SU-DHL-6 (cell line): ENCODE measurements around the gene LDLRAD3.

Experiments
- H2AFZ ChIP-seq: fragments of 200-600 bp; sonication (generic); 2 replicates; pipeline ENCODE4 v1.6.1; 2014; ENCODE audit warnings: low read depth, mild to moderate bottlenecking, moderate library complexity, mixed read lengths, antibody characterized with exemption, low read length; ENCODE audit not compliant: severe bottlenecking
- H3F3A ChIP-seq: fragments of 200-600 bp; shearing (Covaris generic); 2 replicates; pipeline ENCODE4 v1.6.0; 2016; ENCODE audit warnings: antibody characterized with exemption, mild to moderate bottlenecking; ENCODE audit not compliant: insufficient read depth
- H3K27ac ChIP-seq: fragments of 200-600 bp; sonication (generic); 2 replicates; pipeline ENCODE4 v1.5.1; 2016; ENCODE audit warnings: low read depth, mild to moderate bottlenecking, low read length, moderate library complexity, mixed read lengths
- H3K27me3 ChIP-seq: fragments of 200-600 bp; sonication (generic), shearing (Covaris generic); 2 replicates; pipeline ENCODE4 v1.6.0; 2014; ENCODE audit warnings: mild to moderate bottlenecking, low read length
- H3K36me3 ChIP-seq: fragments of 200-600 bp; sonication (generic); 2 replicates; pipeline ENCODE4 v1.6.1; 2014; ENCODE audit warnings: mild to moderate bottlenecking, low read length, mixed read lengths
- H3K4me2 ChIP-seq: fragments of 300-600, 200-600 bp; shearing (Covaris generic), sonication (generic); 2 replicates; pipeline ENCODE4 v1.6.0; 2014; ENCODE audit warnings: low read length, low read depth, mild to moderate bottlenecking; ENCODE audit not compliant: poor library complexity, severe bottlenecking
- H3K4me3 ChIP-seq: fragments of 200-600 bp; sonication (generic); 2 replicates; pipeline ENCODE4 v1.5.1; 2014; ENCODE audit warnings: antibody characterized with exemption, low read length, mild to moderate bottlenecking, mixed read lengths; ENCODE audit not compliant: insufficient read depth, poor library complexity, severe bottlenecking
- H3K79me2 ChIP-seq: fragments of 200-600 bp; sonication (generic); 2 replicates; pipeline ENCODE4 v1.6.1; 2014; ENCODE audit warnings: mild to moderate bottlenecking, low read length, moderate library complexity; ENCODE audit not compliant: insufficient read depth
- H3K9ac ChIP-seq: fragments of 200-600 bp; sonication (generic); 2 replicates; pipeline ENCODE4 v1.7.0; 2014; ENCODE audit warnings: mild to moderate bottlenecking, low read length
- H3K9me2 ChIP-seq: fragments of 200-600 bp; sonication (generic); replicated peaks from 2 replicates; pipeline ENCODE4 v1.6.1; 2014; ENCODE audit warnings: low read length; ENCODE audit not compliant: insufficient read depth
- H3K9me3 ChIP-seq: fragments of 200-600 bp; sonication (generic); 2 replicates; pipeline ENCODE4 v1.6.1; 2014; ENCODE audit warnings: low read length, mixed read lengths; ENCODE audit not compliant: insufficient read depth
- H4K20me1 ChIP-seq: fragments of 200-600 bp; sonication (generic); 2 replicates; pipeline ENCODE4 v1.6.1; 2014; ENCODE audit warnings: low read depth, mild to moderate bottlenecking, antibody characterized with exemption, low read length, moderate library complexity, mixed read lengths
- EZH2phosphoT487 ChIP-seq: fragments of 200-600 bp; sonication (generic), shearing (Covaris generic); conservative IDR thresholded peaks from 2 replicates; pipeline ENCODE4 v1.6.1; 2018; ENCODE audit warnings: mild to moderate bottlenecking, antibody characterized with exemption, low read length, moderate library complexity, mixed read lengths
- TF ChIP-seq, protein P1 (sequence below): fragments of 200-600 bp; sonication (generic); IDR thresholded peaks from one replicate; pipeline ENCODE4 v1.5.1; 2017; ENCODE audit warnings: antibody characterized with exemption, mild to moderate bottlenecking, low read length, moderate library complexity; ENCODE audit not compliant: insufficient read depth, poor library complexity, severe bottlenecking

The LDLRAD3 gene

GRCh38 chr11:36098853-36099375 lies 155.1 kb downstream of the LDLRAD3 start:
- no peaks in the 10 kb centered on the region for H3F3A ChIP-seq
- H3K27me3 ChIP-seq, result no peaks in the 10 kb centered on the region
- no peaks in the 10 kb centered on the region for H3K9me2 ChIP-seq
- H3K36me3 ChIP-seq, result no peaks in the 10 kb centered on the region
- no peaks in the 10 kb centered on the region for H3K79me2 ChIP-seq
- H3K9me3 ChIP-seq, result no peaks in the 10 kb centered on the region
- TF ChIP-seq EZH2phosphoT487, result no peak
- TF ChIP-seq, protein P1, sequence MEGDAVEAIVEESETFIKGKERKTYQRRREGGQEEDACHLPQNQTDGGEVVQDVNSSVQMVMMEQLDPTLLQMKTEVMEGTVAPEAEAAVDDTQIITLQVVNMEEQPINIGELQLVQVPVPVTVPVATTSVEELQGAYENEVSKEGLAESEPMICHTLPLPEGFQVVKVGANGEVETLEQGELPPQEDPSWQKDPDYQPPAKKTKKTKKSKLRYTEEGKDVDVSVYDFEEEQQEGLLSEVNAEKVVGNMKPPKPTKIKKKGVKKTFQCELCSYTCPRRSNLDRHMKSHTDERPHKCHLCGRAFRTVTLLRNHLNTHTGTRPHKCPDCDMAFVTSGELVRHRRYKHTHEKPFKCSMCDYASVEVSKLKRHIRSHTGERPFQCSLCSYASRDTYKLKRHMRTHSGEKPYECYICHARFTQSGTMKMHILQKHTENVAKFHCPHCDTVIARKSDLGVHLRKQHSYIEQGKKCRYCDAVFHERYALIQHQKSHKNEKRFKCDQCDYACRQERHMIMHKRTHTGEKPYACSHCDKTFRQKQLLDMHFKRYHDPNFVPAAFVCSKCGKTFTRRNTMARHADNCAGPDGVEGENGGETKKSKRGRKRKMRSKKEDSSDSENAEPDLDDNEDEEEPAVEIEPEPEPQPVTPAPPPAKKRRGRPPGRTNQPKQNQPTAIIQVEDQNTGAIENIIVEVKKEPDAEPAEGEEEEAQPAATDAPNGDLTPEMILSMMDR, result no peak
- H3K27ac ChIP-seq, result no peak overlapping the region
- H3K9ac ChIP-seq, result no peak overlapping the region
- H2AFZ ChIP-seq, result no peak overlapping the region
- H4K20me1 ChIP-seq, result no peaks in the 10 kb centered on the region
- no peak overlapping the region for H3K4me3 ChIP-seq
- no peak overlapping the region for H3K4me2 ChIP-seq

GRCh38 chr11:36101466-36101865 lies 157.6 kb downstream of the LDLRAD3 start:
- Histone ChIP-seq H4K20me1 (no peaks in the 10 kb centered on the region), H3K36me3 (no peaks in the 10 kb centered on the region), H3K9me3 (no peaks in the 10 kb centered on the region), H3K9ac (no peak overlapping the region), H3K79me2 (no peaks in the 10 kb centered on the region), H3K4me2 (no peak overlapping the region), H3K9me2 (no peaks in the 10 kb centered on the region), H3K27ac (no peak overlapping the region), H2AFZ (no peak overlapping the region), H3K4me3 (no peak overlapping the region), H3K27me3 (no peaks in the 10 kb centered on the region), H3F3A (no peaks in the 10 kb centered on the region)
- TF ChIP-seq, protein P1, result no peak
- TF ChIP-seq EZH2phosphoT487, result no peak

GRCh38 chr11:36102868-36103267 lies 159.0 kb downstream of the LDLRAD3 start:
- H4K20me1 ChIP-seq, result no peaks in the 10 kb centered on the region
- no peak overlapping the region for H3K9ac ChIP-seq
- TF ChIP-seq, protein P1, result no peak
- TF ChIP-seq EZH2phosphoT487, result no peak
- no peak overlapping the region for H3K27ac ChIP-seq
- H3K4me2 ChIP-seq, result no peak overlapping the region
- H3K9me2 ChIP-seq, result no peaks in the 10 kb centered on the region
- no peak overlapping the region for H3K4me3 ChIP-seq
- no peaks in the 10 kb centered on the region for H3F3A ChIP-seq
- no peak overlapping the region for H2AFZ ChIP-seq
- H3K27me3 ChIP-seq, result no peaks in the 10 kb centered on the region
- no peaks in the 10 kb centered on the region for H3K79me2 ChIP-seq
- H3K9me3 ChIP-seq, result no peaks in the 10 kb centered on the region
- H3K36me3 ChIP-seq, result no peaks in the 10 kb centered on the region
